Posterior cingulate gyrus (tissue), 11 donors: ENCODE data around the gene POTEF.
"Not testable (repeated sequence)": the region's sequence is repeated elsewhere in the genome, so short reads cannot be mapped to it uniquely, and the experiment has no call there.

Experiments
- DNase-seq, 10 donors: peaks; one replicate each; pipeline versions ENCODE4 v3.0.0 to v3.0.0-alpha.2; 2020 to 2021; ENCODE audit warnings: mixed read lengths in 3 of 10
- intact Hi-C: fragments of 100-400 bp; cut with DNase I; formaldehyde crosslinking; loops from one replicate; pipeline ENCODE4 v1.15.1; 2023

The POTEF gene

GRCh38 chr2:130136546-130136945 lies 7.5 kb upstream of the POTEF start:
- intact Hi-C loops, result not testable (repeated sequence)
- DNase-seq, result peak in 1 of 10 donors; percentile 24

GRCh38 chr2:130135692-130136541 lies 6.9 kb upstream of the POTEF start:
- intact Hi-C loops, result no loop called here
- peak in 3 of 10 donors; percentile 41 to 76 (median 53) for DNase-seq

GRCh38 chr2:130128464-130128863 lies 558 bp downstream of the POTEF start:
- DNase-seq, result peak in 1 of 10 donors; percentile 57
- intact Hi-C loops, result not testable (repeated sequence)

GRCh38 chr2:130127726-130128125 lies 1.3 kb downstream of the POTEF start:
- DNase-seq, intact Hi-C loops: not testable (repeated sequence)

- DNase-seq, result not testable (repeated sequence)
Measured at GRCh38 chr2:130120924-130121323, 8.1 kb downstream of the POTEF start.

GRCh38 chr2:130102597-130103363 lies 26.2 kb downstream of the POTEF start:
- not testable (repeated sequence) for DNase-seq

More at GRCh38 chr2:130120924-130121323, 8.1 kb downstream of the POTEF start:
- intact Hi-C loops, result not testable (repeated sequence)

GRCh38 chr2:130062645-130063044 lies 66.4 kb downstream of the POTEF start:
- DNase-seq, result peak in 1 of 10 donors; percentile 46
- intact Hi-C loops, result not testable (repeated sequence)

More at GRCh38 chr2:130102597-130103363, 26.2 kb downstream of the POTEF start:
- intact Hi-C loops, result not testable (repeated sequence)

- DNase-seq, result peak in 1 of 10 donors; percentile 70
- intact Hi-C loops, result not testable (repeated sequence)
Measured at GRCh38 chr2:130059982-130060381, 69.0 kb downstream of the POTEF start.

GRCh38 chr2:130056336-130056735 lies 72.7 kb downstream of the POTEF start:
- intact Hi-C loops, DNase-seq: not testable (repeated sequence)

GRCh38 chr2:130053217-130053911 lies 75.7 kb downstream of the POTEF start:
- DNase-seq, result peak in 3 of 10 donors; percentile 52 to 71 (median 66)
- intact Hi-C loops, result not testable (repeated sequence)

GRCh38 chr2:130052376-130052775 lies 76.6 kb downstream of the POTEF start:
- peak in 1 of 10 donors; percentile 62 for DNase-seq
- intact Hi-C loops, result not testable (repeated sequence)

- DNase-seq, intact Hi-C loops: not testable (repeated sequence)
Measured at GRCh38 chr2:130048422-130048821, 80.6 kb downstream of the POTEF start.

GRCh38 chr2:130038265-130038603 lies 90.8 kb downstream of the POTEF start:
- intact Hi-C loops, result not testable (repeated sequence)
- peak in 1 of 10 donors; percentile 79 for DNase-seq

- DNase-seq, intact Hi-C loops: not testable (repeated sequence)
Measured at GRCh38 chr2:130025931-130026330, 103.1 kb downstream of the POTEF start.
